BE2C (cell line): Measurements from ENCODE around the gene SBF1.
A peak's percentile ranks its signal among the peaks of the same experiment; 100 is the strongest.

Experiments
- DNase-seq: peaks from one replicate; pipeline ENCODE4 v3.0.0-alpha.2; 2020
- H3K27me3 ChIP-seq: fragments of 250-450 bp; sonication (Bioruptor Pico); 2 replicates; pipeline ENCODE4 v1.5.1; 2020; ENCODE audit warnings: mild to moderate bottlenecking
- H3K36me3 ChIP-seq: fragments of 250-450 bp; sonication (Bioruptor Pico); 2 replicates; pipeline ENCODE4 v1.5.1; 2020; ENCODE audit warnings: mild to moderate bottlenecking
- H3K4me1 ChIP-seq: fragments of 250-450 bp; sonication (Bioruptor Pico); 2 replicates; pipeline ENCODE4 v1.5.1; 2020
- H3K4me3 ChIP-seq: 2 replicates; pipeline ENCODE4 v1.5.1; 2011; ENCODE audit warnings: low read depth, low read length
- H3K9me3 ChIP-seq: fragments of 250-450 bp; sonication (Bioruptor Pico); 2 replicates; pipeline ENCODE4 v1.5.1; 2020
- TF ChIP-seq, protein P1 (sequence below): IDR thresholded peaks from 2 replicates; pipeline ENCODE4 v1.5.1; 2012; ENCODE audit warnings: mild to moderate bottlenecking, low read depth, low read length

SBF1 gene

DNA sequence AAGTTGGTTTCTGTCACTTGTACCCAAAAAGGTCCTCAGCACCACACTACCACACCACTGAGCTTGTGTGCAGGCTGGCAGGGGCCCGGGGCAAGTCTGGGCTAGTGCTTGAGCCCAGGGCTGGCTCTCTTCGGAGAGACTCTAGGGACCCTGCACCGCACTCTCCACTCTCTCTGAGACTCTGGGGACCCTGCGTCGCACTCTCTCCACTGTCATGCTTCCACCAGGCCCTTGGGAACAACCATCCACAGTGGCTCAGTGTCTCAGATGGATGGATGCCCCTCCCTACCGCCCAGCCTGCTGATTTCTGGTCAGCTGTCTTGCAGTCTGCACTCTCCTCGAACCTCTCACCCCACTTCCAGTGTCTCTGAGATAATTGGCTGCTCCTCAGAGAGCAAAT is 2.0 kb upstream of the SBF1 start:
- H3K4me1 ChIP-seq = no peaks in the 10 kb centered on the region; the same call in 1 of the 2 replicates
- no peaks in the 10 kb centered on the region for H3K9me3 ChIP-seq
- DNase-seq = no peak
- TF ChIP-seq, protein P1, sequence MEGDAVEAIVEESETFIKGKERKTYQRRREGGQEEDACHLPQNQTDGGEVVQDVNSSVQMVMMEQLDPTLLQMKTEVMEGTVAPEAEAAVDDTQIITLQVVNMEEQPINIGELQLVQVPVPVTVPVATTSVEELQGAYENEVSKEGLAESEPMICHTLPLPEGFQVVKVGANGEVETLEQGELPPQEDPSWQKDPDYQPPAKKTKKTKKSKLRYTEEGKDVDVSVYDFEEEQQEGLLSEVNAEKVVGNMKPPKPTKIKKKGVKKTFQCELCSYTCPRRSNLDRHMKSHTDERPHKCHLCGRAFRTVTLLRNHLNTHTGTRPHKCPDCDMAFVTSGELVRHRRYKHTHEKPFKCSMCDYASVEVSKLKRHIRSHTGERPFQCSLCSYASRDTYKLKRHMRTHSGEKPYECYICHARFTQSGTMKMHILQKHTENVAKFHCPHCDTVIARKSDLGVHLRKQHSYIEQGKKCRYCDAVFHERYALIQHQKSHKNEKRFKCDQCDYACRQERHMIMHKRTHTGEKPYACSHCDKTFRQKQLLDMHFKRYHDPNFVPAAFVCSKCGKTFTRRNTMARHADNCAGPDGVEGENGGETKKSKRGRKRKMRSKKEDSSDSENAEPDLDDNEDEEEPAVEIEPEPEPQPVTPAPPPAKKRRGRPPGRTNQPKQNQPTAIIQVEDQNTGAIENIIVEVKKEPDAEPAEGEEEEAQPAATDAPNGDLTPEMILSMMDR = no peak
- no peak overlapping the region for H3K4me3 ChIP-seq
- H3K36me3 ChIP-seq = peaks cover 5% of the 10 kb centered on the region; the same call in 1 of the 2 replicates
- H3K27me3 ChIP-seq = peaks cover 12% of the 10 kb centered on the region

DNA sequence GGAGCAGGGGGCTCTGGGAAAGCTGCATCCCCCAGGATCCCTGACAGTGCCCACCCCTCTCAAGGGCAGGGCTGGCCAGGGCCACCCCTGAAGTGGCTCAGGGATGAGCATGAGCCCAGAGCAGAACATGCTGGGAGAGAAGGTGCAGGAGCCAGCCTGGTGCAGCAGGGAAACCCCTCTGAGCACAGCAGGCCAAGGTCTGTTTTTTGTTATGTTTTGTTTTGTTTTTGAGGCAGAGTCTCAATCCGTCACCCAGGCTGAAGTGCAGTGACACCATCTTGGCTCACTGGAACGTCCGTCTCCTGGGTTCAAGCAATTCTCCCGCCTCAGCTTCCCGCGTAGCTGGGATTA is 792 bp upstream of the SBF1 start:
- peak overlapping the region; percentile 67; the same call in 1 of the 2 replicates for H3K4me3 ChIP-seq
- H3K9me3 ChIP-seq = no peaks in the 10 kb centered on the region
- no peaks in the 10 kb centered on the region; the same call in 1 of the 2 replicates for H3K4me1 ChIP-seq
- no peaks in the 10 kb centered on the region for H3K27me3 ChIP-seq
- DNase-seq = no peak
- H3K36me3 ChIP-seq = peaks cover 5% of the 10 kb centered on the region; the same call in 1 of the 2 replicates
- TF ChIP-seq, protein P1 = no peak

DNA sequence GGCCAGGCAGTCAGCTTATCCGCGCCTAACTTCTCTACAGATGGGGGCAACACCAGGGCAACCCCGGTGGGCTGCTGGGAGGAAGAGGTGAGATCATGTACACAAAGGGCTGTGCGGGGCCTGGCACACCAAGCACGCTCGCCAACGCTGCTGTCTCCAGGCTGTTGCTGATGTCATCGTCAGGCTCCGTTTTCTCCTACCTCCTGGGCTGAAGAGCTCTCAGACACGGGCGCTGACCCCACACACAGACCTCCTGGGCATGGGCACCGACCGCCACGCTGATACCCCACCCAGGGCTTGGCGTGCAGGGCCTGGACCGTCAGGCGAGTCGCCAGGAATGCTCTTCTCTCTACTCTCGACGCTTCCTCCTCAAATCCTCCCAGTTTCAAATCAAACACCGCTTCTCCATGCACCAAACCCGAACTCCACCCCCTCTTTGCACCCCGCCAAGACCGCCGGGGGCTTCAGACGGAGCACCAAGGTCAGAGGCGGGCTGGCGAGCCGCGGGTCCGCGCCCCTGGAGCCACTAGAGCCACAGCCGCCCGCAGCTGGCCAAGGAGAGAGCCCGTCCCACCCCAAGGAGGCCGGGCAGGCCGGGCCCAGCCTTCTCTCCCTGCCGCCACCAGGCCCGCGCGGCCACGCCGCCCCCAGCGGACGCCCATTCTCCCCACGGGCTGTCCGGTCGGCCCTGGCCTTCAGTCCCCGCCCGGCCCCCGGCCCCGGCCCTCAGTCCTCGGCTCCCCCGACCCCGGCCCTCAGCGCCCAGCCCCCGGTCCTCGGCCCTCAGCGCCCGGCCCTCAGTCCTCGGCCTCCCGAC is 772 bp downstream of the SBF1 start:
- no peaks in the 10 kb centered on the region for H3K9me3 ChIP-seq
- no peaks in the 10 kb centered on the region; the same call in 1 of the 2 replicates for H3K4me1 ChIP-seq
- H3K27me3 ChIP-seq = no peaks in the 10 kb centered on the region
- peak overlapping the region; percentile 74 for H3K4me3 ChIP-seq
- peak; percentile 44 for DNase-seq
- H3K36me3 ChIP-seq = peaks cover 5% of the 10 kb centered on the region; the same call in 1 of the 2 replicates
- TF ChIP-seq, protein P1 = no peak

DNA sequence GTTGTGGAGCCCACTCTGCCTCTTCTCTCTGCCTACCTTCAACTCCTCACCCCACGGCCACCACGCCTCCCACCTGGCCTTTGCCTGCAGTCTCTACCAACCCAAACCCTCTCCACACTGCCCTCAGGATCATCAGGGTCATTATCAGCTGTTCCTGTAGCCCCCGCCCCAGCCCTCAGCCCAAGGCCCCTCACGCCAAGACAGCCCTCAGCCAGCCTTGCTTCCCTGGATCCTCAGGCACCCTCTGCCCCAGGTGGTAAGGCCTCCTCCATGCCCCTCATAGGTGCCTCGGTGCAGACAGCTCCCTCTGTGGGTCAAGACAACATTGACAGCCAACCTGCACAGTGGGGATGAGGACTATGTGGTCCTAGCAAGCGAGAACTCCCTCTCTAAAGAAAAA is 1.7 kb downstream of the SBF1 start:
- H3K4me1 ChIP-seq = no peaks in the 10 kb centered on the region; the same call in 1 of the 2 replicates
- no peak for DNase-seq

DNA sequence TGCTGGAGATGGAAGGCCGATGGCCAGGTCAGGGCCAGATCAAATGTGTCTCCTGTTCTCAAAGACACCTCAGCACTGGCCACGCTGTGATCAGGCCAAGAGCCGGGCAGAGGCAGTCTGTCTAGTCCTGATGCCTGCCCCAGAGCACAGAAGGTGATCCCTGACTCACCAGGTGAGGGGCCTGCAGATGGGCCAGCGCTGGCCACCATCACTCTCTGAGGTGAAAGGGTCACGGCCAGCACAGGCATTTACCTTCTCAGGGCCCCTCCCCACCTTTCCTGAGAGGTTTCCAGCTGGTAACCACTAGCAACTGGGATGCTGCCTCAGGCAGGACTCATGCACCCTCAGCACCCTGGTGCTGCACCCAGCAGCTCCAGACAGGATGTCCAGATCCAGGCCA is 2.9 kb downstream of the SBF1 start:
- H3K27me3 ChIP-seq = no peaks in the 10 kb centered on the region
- peaks cover 9% of the 10 kb centered on the region for H3K36me3 ChIP-seq
- H3K4me3 ChIP-seq = no peak overlapping the region
- no peaks in the 10 kb centered on the region; the same call in 1 of the 2 replicates for H3K4me1 ChIP-seq
- no peak for DNase-seq
- no peaks in the 10 kb centered on the region for H3K9me3 ChIP-seq
- TF ChIP-seq, protein P1 = no peak

More for the DNA sequence above, 1.7 kb downstream of the SBF1 start:
- TF ChIP-seq, protein P1 = peak; percentile 50
- no peaks in the 10 kb centered on the region for H3K9me3 ChIP-seq
- peaks cover 5% of the 10 kb centered on the region; the same call in 1 of the 2 replicates for H3K36me3 ChIP-seq
- no peaks in the 10 kb centered on the region for H3K27me3 ChIP-seq
- H3K4me3 ChIP-seq = no peak overlapping the region

DNA sequence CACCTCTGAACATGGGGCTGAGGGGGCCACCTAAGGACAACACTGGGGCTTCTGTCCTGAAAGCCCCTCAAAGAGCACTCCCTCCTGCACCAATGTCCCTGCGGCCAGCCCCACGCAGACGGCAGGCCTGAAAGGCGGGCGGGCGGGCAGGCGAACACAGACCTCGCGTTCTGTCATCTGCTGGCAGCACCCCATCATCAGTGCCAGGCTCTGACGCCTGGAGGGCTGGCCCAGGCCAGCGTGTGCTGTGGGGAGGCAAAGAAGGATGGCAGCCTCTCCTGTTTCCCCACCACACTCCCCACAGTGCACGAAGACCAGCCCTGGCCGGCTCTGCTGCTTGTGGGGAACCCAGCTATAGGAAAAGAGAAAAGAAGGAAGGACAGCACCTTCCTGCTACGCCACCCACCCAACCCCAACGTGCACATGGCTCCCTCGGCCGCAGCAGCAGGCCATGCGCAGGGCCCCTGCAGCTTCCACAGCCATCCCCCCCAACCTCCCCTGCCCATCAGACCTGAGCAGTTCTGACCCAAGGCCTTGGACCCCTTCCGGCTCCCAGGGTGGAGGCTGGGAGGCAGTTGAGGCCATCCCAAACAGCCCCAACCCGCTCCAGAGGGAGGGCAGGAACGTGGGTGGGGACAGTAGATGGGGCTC is 3.5 kb downstream of the SBF1 start:
- Histone ChIP-seq H3K36me3 (peaks cover 16% of the 10 kb centered on the region), H3K4me1 (no peaks in the 10 kb centered on the region; the same call in 1 of the 2 replicates), H3K9me3 (no peaks in the 10 kb centered on the region), H3K4me3 (no peak overlapping the region), H3K27me3 (no peaks in the 10 kb centered on the region)
- DNase-seq = no peak
- TF ChIP-seq, protein P1 = no peak
